ENCODE results near the gene EIF1B. TPM values are rescaled to one million over a fixed set of nuclear protein-coding genes. Genes with fewer than 3 reads are reported as not detected.
A peak's percentile ranks its signal among the peaks of the same experiment; 100 is the strongest.

The EIF1B gene
- total RNA-seq, 4 donors from 2014 or later: 20.9 to 46.1 (median 24.1) TPM

DNA sequence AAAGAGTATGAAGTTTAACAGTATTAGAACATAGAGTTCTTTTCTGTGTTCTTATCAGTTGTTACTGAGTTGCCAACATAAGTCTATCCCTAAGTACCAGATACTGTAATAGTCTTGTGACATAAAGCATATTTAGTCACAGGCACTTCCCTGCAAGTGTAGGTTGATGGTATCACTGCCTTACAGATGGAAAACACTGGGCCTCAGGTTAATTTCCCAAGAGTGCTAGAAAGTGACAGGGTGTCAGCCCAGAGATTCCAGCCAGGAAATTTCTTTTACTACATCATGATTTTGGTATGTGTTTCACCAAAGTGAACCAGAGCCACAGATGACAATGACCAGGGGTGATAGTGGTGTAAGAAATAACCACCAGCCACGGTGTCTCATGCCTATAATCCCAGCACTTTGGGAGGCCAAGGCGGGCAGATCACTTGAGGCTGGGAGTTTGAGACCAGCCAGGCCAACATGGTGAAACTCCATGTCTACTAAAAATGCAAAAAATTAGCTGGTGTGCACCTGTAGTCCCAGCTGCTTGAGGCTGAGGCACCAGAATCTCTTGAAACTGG is 3.2 kb downstream of the EIF1B start:
- Histone ChIP-seq H3K4me3 (replicated peaks in 1 of 3) (no peak overlapping the region), H3K4me1 (peaks cover 15 to 18% of the 10 kb centered on the region in 2 donors), H3K36me3 (peaks cover 14 to 24% of the 10 kb centered on the region in 2 donors), H3K27ac (no peak overlapping the region), H3K9me3 (no peaks in the 10 kb centered on the region), H3K27me3 (no peaks in the 10 kb centered on the region)
- WGBS, 2 donors: 67 to 83% methylated on average over 2 of the region's 2 CpGs
- intact Hi-C loops (cut with DNase I): loop anchor here (10.0 kb wide), 1 partner anchor 152 kb away; no protein-coding TSS in a partner anchor
- DNase-seq: no peak
- TF ChIP-seq, protein P1, sequence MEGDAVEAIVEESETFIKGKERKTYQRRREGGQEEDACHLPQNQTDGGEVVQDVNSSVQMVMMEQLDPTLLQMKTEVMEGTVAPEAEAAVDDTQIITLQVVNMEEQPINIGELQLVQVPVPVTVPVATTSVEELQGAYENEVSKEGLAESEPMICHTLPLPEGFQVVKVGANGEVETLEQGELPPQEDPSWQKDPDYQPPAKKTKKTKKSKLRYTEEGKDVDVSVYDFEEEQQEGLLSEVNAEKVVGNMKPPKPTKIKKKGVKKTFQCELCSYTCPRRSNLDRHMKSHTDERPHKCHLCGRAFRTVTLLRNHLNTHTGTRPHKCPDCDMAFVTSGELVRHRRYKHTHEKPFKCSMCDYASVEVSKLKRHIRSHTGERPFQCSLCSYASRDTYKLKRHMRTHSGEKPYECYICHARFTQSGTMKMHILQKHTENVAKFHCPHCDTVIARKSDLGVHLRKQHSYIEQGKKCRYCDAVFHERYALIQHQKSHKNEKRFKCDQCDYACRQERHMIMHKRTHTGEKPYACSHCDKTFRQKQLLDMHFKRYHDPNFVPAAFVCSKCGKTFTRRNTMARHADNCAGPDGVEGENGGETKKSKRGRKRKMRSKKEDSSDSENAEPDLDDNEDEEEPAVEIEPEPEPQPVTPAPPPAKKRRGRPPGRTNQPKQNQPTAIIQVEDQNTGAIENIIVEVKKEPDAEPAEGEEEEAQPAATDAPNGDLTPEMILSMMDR (IDR thresholded peaks at IDR 0.05): no peak
- TF ChIP-seq POLR2A (IDR thresholded peaks at IDR 0.05): no peak

DNA sequence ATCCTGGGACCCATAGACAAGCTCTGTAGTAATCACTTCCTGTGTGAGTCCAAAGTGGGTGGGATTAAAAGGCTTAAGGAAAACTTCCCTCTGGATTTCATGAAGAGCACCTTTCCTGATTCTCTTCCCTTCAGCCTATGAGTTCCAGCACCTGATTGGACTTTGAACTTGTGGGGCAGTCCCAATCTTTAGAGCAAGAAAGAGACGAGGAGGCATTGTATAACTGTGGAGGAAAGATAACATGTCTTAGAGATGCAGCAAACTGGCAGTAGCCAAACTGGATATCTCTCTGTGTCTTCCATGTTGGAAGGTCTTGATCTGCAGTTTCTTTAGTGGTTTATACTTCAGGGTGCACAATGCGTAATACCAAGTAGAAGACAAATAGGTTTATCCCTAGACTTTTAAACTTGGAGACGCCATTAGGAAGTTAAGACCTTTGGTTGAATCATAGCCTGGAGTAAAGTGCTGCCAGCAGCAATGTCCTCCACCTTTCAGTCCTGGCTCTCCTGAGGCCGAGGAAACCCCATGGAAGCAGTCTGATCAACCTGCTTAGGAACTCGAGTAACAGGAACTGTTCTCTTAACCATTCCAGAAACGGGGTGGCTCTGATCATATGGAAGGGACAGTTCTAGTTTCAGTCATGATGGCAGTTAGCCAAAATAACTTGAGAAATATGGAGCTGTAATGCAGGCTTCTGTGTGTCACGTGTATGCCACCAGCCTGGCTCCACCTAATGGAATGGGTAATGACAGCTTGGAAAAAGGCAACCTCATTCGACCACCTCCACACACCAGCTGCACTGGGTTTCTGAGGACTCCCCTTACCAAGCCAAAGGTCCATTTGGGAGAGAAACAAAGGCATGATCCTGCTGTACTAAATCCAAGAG is 4.7 kb downstream of the EIF1B start:
- Histone ChIP-seq H3K27ac (no peak overlapping the region), H3K4me1 (peaks cover 12% of the 10 kb centered on the region in 2 donors), H3K27me3 (no peaks in the 10 kb centered on the region), H3K9me3 (no peaks in the 10 kb centered on the region), H3K4me3 (replicated peaks in 1 of 3) (no peak overlapping the region), H3K36me3 (peaks cover 14 to 24% of the 10 kb centered on the region in 2 donors)
- intact Hi-C loops (cut with DNase I): loop anchor here (10.0 kb wide), 1 partner anchor 151 kb away; no protein-coding TSS in a partner anchor
- WGBS, 2 donors: 76 to 82% methylated on average over 8 of the region's 8 CpGs
- no peak for DNase-seq
- no peak for TF ChIP-seq POLR2A (IDR thresholded peaks at IDR 0.05)
- TF ChIP-seq, protein P1 (IDR thresholded peaks at IDR 0.05): no peak

DNA sequence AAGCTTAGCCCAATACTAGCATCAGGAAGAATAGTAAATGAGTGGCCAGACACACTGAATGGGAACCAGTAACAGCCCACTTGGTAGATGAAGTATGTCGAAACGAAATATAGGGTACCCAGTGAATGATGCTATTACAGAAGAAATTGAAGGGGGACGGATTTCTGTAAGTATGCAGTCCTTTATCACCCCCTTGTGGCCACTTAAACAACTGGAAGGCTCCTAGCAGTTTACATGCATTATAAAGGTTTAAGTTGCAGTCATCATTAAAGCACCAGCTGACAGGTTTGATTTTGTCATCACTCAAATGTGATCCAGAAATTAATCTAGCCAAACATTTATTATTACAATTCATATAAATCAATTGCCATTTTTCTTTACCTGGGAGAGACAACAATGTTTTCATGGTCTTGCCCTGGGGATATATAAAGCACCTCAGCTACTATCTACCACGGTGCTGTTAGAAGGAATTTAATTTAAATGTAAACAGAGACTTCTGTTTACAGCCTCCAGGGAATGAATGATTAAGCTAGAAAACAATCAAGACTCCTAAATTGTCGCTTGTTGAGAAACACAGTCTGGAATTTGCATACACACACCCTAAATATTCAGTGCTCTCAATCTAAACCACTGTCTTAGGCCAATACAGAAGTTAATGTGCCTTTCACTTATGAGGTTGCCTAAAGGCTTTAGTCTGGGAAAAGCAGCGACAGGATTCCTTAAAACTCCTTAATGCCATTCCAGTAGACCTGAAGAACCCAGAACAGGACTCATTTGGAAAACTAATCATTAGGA is 7.8 kb downstream of the EIF1B start:
- Histone ChIP-seq H3K36me3 (peaks cover 8 to 15% of the 10 kb centered on the region in 2 donors), H3K27ac (no peak overlapping the region), H3K4me1 (no peaks in the 10 kb centered on the region), H3K27me3 (no peaks in the 10 kb centered on the region), H3K9me3 (no peaks in the 10 kb centered on the region), H3K4me3 (replicated peaks in 1 of 3) (no peak overlapping the region)
- DNase-seq: peak; percentile 17 to 28
- no peak for TF ChIP-seq POLR2A (IDR thresholded peaks at IDR 0.05)
- TF ChIP-seq, protein P1 (IDR thresholded peaks at IDR 0.05): peak; percentile 51 to 82 (median 66)
- WGBS, 2 donors: 30 to 33% methylated on average over 6 of the region's 6 CpGs
- intact Hi-C loops (cut with DNase I): loop anchor here (5.0 to 10.0 kb wide), 2 partner anchors 125 to 148 kb away; no protein-coding TSS in a partner anchor

DNA sequence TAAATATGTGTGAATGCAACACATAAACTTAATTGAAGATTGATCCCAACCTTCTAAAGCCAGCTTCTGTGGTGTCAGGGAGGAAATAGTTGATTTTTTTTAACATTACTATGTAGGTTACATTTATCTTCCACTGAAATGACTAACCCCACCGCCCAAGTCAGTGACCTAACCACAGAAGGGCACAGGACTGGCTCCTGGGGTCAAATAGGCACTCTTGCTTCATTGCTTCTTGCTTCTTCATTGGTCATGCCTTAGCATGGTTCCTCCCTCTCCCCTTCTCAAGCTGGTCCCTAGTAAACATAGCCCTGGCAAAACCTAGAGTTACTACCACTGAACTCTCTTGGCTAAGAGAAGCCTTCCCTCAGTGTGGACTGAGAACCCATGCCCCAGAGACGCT is 12.3 kb downstream of the EIF1B start:
- DNase-seq: no peak
- 85 to 91% methylated on average over 2 of the region's 2 CpGs for WGBS, 2 donors
- H3K4me3 ChIP-seq (replicated peaks in 1 of 3): no peak overlapping the region
- H3K4me1 ChIP-seq: no peaks in the 10 kb centered on the region
- H3K27ac ChIP-seq: no peak overlapping the region
- H3K36me3 ChIP-seq: no peaks in the 10 kb centered on the region
- intact Hi-C loops (cut with DNase I): loop anchor here (10.0 kb wide), 1 partner anchor 1563 kb away; no protein-coding TSS in a partner anchor
- H3K27me3 ChIP-seq: no peaks in the 10 kb centered on the region
- H3K9me3 ChIP-seq: no peaks in the 10 kb centered on the region
- no peak for TF ChIP-seq POLR2A (IDR thresholded peaks at IDR 0.05)
- TF ChIP-seq, protein P1 (IDR thresholded peaks at IDR 0.05): no peak
